Activated CD8-positive, alpha-beta memory T cell treated with anti-CD3 and anti-CD28 coated beads, Interleukin-2, amount 50 U/mL, for 4 hours (primary cell): ENCODE measurements around the gene GRIK2.

Experiments
- DNase-seq: peaks from one replicate; pipeline ENCODE4 v3.0.0-alpha.2; 2020

GRIK2 gene

DNA sequence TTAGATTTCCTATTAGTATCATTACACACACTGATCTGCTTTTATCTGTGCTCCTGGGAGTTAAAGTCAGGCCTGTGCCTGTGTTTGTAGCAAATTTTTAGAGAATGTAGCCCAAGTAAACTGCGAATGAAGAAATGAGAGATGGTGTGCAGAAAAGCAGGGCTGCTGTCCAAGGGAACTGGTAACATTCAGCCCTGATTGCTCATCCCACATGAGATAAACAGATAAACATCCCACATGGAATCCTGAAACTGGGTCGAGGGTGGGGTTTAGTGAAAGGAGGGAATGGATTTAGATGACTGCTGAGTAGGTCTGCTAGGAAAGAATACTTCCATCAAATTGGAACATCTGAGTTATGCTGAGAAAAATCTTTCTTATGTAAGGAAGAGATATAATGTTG, 69.1 kb downstream of the GRIK2 start:
- DNase-seq, result no peak

DNA sequence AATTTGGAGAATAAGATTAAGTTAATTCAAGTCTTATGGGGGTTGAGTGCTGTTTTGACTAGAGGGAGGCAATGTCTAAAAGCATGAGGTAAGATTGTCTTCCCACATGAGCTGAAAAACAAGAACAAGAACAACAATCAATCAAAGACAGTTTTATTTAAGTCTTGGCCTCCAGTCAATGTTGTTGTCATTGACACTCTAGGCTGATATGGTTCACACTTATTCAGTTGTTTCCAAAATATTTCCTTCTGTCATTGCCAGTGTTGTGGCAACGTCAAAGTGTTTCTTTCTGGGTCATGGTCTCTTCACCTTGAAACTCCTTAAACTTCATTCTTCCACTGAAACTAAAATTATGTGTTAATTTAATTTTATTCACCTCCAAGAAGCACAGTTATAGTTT, 72.4 kb downstream of the GRIK2 start:
- DNase-seq, result no peak

DNA sequence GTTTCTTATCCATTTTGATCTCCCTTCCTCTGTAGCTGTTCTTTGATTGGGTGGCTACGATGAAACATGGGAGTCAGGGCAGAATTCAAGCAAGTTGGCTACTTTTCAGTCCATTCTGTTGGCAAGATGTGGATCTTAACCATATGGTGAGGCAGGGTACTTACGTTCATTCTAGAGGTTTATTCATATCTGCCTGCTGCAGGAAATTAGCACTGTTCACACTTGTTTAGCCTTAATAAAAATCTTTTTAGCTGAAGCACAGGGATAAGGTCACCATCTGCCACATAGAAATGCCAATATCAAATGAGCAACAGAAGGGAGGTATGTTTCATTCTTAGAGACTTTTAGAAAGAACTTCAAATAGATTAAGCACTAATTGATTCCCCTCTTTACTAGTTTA, 83.9 kb downstream of the GRIK2 start:
- no peak for DNase-seq

DNA sequence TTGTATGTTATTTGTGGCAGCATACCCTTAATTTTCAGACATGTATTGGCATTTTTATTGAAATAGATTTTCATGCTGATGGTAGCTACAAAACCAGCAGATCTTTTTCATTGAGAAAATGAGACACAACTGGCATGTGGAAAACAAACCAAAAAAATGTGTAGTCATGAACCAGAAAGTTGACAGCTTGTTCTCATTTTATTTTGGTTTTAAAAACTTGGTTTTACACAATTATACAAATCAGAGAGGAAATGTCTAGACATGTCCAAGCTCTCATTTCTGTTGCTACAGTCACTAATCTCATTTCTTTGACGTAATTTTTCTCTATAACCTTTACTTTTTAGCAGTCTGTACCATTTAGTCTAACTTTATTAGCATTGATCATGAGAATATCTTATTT, 85.4 kb downstream of the GRIK2 start:
- DNase-seq, result no peak

DNA sequence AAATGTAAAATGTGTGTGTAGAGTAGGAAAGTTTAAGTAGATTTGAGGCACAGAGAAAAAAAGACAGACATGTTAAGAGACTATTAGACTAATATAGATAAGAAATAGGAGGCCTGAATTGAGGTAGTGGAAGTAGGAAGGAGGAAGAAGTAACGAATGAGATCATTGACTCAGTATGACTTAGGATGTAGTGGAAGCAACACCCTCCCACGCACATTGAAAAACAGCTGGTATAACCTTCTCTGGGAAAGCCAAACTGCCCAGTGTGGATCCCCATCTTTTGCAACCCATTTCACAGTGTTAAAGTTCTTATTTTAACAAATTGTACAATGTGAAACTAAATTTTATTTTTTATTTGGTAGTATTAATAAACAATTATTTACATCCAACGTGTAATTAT, 89.1 kb downstream of the GRIK2 start:
- DNase-seq, result no peak

DNA sequence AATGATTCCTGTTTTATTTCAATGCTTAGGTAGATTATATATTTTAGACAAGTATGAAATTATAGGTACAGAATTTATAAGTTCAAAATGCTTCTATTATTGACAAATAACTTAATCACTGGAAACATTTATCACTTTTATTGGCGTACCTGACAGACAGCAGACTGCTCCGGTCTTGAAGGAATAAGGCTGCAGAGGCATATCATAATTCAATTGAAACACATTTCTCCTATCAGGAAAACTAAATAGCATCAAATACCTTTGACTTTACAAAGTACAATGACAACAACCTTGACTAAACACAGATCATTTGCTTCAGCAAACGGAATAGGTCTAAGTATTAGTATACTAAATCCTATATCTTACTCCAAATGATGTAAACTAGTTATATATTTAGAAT, 91.3 kb downstream of the GRIK2 start:
- DNase-seq, result no peak

DNA sequence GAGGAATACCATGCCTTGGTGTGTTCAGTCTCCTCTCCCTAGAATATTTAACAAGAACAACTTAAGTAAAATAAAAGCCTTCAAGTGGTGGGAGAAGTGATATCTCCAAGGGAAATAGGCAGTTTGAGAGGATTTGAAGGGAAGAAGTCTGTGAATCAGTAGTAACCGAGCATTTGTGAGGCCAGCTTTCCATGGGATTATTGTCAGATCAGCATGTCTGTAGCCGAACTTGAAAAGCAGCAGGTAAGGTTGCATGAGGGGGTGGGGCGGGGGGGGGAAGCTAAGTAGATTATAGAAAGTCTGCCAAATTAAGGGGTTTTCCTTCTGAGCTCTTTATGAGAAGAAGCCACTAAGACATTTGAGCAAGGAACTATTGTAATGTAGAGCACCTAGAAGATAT, 92.6 kb downstream of the GRIK2 start:
- no peak for DNase-seq

DNA sequence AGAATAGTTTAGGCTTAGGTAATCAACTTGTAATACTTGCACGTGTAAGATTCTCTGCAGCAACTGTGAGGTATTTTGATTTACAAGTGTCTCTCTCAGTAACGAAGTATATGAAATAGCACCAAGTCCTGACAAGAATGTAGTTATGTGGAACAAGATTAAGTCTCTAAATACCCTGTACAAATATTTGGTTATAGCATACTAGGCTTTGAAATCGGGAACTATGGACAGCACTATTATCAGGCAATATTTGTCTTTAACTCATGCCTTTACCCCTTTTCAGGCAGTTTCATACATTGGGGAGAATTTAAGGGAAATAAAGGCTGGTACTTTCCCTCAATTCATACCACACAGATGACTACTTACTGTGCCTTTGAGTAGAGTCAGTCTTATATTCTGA, 93.2 kb downstream of the GRIK2 start:
- no peak for DNase-seq

DNA sequence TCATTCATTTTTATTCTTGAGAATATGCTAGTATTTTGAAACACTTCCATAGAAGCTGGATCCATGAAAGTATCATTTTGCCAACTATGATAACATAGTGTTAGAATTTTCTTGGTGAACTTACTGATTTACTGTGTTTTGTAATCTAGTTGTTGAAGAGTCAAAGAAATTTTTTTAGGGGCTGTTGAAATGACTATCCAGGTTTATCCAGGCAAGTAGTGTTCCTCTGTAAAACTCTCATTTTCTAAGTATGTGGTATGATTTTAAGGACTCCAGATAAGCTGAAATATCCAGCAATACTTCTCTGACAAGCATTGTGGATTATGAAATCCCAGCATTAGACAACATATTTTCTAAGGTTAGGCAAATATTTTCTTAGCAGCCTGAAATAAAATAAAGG, 95.9 kb downstream of the GRIK2 start:
- no peak for DNase-seq

DNA sequence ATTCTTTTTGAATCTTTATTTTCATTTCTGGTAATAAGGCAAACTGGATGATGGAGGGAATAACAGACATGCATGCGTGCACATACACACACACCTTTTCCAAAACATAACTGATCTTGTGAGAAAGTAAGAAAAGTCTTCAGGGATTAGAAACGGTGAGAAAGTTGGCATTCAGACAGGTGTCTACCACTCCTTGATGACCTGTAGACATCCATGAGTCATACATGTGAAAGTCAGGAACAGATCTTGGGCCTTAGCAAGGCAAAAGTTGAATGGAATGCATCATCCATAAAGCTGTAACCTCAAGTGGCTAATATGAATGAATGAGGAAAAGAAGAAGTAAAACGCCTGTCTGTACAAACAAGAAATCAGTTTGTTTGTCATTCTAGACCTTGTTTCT, 97.3 kb downstream of the GRIK2 start:
- DNase-seq, result no peak

DNA sequence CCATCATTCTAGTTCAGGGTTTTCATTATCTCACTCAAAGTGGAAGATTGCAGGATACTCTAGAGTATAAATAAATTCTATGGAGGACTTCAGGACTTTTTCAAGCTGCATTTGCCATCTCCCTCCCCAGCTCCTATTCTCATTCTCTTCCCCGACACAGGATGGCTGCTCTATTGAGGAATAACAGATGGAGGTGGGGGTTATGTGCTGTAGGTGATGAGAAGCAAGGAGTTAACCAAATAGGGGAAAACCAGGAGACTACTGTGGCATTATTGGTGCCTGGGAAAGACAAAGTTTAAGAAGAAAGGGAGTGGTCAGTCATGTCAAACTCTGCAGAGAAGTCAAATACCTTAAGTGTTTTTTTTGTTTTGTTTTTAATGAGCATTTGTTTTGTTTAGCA, 109.3 kb downstream of the GRIK2 start:
- no peak for DNase-seq

DNA sequence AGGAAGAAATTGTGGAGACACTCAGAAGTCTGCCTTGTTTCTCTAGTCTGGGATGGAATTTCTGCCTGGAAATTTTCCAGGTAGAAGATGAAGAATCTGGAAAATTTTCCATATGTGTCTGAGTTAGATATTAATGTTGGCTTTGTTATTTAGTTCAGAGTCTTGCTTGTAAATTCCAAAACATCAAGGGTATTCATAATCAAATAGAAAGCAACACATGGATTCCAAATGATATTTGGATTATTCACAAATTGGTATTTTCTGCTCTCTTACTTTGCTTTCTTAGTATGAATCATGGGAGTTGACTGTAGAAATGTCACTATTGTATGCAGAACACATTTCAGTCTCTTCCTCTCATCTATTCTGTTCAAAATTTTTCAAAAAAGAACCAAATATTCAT, 116.0 kb downstream of the GRIK2 start:
- DNase-seq, result no peak

DNA sequence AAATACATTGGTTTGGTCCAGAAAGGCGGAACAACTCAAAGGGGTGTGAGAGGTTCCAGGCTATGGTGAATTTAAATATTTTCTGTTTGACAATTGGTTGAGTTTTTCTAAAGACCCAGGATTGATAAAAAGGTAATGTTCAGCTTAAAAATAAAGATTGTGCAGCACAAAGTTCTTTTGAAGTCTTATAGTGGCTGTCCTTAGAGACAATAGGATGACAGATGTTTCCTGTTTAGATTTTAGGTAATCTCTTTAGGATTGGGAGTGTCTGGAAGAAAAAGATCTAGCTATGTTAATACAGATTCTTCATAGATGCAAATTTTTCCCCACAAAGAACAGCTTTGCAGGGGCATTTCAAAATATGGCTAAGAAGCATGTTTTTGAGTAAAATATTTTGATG, 119.7 kb downstream of the GRIK2 start:
- no peak for DNase-seq

DNA sequence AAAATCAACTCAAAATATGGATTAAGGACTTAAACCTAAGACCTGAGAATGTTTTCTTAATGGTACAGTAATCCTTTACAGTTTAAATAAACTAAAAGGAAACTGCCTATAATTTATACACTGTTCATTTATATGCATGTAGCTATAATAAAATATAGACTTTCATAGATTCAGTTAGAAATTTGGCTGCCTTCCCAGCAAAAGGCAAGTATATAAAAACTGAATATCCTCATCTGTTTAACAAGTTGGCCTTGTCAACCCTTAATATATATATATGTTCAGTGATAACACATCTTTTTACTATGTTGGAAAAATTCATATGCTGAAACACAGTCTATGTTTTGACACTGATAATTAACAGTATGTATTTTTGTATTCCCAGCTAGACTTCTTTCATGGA, 123.1 kb downstream of the GRIK2 start:
- DNase-seq, result no peak

DNA sequence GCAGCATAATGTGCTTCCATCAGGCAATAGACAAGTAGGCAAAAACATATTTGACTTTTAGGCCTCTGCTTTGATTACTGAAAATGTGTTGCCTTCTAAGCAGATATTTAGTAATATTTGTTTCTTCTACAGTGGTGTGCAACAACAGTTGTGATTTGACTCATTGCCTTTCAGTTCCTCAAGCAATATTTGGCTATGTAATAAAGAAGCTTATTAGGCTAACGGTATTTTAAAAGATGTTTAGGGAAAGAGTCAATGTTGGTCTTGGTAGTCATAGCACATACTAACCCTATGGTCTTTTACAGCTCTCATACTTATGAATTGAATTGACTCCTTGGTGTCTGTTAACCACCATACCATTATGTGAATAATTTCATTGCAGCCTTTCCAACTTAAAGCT, 124.1 kb downstream of the GRIK2 start:
- DNase-seq, result no peak

DNA sequence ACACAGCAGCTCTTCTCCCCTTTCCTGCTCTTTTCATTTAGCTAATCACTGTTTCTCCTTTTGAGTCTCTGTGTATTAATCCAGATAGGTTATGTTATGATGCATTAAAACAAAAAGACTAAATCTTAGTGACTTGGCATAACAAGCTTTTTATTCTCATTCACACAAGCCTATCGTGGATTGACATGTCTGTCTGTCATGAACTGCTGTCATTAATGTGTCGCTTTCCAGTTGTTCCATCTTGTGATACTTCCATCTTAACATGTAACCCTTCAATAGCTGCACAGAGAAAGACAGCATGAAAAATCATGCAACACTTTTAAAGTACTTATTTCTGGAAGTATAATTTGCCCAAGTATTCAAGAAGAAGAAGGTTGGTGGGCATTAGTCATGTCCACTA, 128.7 kb downstream of the GRIK2 start:
- no peak for DNase-seq

DNA sequence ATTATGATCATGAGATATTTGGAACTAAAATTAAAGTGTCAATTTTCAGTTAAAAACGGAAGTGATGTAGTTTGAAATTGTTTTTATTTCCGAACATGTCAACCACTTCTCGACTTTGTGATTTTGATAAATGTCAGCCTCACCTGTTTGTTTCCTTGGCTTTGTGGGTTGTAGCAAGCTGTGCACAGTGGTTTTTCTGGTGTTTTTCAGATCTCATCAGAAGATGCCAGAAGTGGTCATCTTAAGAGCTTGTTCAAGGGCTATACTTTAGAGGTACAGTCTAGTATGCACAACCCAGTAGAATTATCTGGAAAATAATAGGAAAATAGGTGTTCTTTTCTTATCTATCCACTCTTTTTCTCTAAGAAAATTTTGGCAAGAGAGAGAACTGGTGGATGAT, 134.0 kb downstream of the GRIK2 start:
- DNase-seq, result no peak

DNA sequence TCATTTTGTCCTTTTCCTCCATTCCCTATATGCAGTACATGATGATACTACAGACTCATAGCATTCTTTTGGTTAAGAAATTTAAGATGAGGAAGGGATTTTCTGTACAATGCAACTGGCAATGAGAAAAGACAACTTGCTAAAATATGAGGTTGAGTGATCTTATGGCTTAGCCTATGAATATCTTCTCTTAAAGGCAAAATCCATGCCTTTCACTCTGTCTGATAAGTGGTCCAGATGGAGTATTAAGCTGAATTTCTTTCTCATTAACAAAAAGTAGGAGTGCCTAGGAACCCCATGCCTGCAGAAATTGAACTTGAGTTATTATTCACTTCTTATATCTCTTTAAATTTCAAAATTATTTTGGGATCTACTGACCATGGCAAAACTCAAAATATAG, 135.3 kb downstream of the GRIK2 start:
- no peak for DNase-seq

DNA sequence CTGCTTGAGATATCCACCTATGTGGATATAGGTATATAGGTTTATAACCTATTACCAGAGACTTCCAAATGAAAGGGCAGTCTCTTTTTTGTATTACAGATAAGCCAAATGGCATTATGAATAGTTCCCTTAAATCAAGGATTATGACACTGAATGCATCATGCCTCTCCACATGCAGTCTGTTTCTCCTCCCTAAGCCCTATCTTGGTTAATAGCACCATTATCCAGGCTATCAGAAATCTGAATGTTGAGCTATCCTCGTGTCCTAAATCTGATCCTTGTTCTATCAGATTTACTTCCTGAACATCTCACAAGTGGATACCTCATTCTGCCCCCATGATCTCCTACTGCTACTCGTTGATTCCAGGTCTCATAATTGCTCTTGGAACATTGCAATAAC, 138.0 kb downstream of the GRIK2 start:
- no peak for DNase-seq

DNA sequence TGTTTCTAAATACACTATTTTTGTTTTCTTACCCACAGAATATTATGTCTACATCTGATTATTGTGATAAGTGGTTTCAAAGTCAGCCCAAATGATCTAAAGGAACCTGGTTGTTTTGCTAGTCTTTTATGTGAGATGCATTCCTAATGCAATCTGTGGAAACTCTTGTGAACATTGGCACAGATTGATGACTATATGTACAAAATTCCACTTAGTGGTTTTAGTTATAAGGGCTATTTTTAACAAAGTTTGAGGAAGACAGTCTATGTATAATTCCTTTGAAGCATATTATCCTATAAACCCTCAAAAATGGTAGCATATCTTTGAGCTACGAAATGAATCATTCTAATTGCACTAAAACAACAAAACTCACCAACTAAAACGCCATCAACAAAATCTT, 140.9 kb downstream of the GRIK2 start:
- DNase-seq, result no peak

DNA sequence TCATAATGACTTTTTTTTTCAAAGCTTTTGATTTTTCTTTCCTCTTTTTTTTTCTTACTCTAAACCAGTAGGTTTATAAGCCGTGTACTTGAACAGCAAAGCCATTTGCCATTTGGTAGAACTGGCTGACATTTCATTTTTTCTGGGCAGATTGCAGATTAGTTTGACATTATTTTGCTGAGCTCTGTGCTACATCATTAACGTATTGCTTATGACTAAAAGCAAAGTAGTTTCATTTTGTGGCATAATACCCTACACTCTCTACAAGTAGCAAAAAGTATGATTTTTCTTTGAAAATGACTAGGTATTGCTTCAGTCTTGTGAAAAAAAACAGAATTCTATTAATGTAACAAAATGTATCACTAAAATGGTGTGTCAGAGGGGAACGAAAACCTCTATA, 141.3 kb downstream of the GRIK2 start:
- no peak for DNase-seq

DNA sequence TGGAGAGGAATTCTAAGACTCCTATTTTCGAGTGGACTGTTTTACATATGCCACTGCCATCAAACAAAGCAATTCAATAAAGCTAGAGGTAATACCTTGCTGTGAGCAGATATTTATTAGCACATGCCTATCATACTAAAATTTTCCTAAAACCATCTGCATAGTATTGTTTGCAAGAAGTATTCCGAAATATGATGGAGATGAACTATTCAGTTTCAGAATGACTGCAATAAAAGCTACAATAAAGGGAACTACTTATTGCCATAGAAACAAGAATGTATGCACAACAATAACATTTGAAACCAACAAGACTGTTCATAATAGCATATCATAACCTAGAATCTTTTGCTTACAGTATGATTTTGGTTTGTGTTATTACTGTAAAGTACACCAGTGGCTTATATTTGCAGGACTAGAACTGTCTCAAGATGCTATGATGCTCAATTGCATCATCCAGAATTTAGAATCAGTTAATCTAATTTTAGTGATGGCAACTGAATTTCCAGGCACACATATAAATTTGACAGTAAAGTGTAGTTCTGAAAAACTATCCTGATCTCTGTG, 144.3 kb downstream of the GRIK2 start:
- DNase-seq, result no peak

DNA sequence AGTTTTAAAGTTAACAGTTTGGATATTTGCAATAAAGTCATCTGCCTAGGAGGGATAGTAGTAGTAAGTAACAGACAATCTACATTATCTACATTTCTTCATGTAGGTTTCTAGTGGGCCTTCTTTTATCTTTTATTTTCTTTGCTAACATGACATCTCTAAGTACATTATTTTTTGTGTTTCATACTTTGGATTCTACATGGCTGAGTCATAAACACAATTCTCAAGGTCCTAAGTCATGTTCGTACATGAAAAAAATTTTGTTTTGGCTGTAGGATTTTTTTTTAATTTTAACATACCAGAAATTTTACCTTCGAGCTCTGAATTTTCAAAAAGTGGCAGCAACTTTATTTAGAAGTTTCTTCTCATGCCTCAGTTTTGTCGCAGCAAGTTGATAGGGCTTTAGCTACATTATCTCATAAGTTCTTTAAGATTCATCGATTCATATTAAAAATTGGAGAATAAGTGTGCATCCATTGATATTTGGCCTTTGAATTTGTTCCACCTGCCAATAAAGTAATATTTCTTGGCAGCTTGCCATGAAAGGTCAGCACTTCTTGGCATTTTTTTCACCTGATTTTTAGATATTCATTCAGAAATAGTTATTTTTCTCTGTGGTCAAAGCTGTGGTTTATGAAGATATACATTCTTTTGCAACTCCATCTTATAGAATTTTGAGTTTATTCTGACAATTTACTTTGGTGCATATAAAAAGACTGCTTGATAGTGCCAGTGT, 146.2 kb downstream of the GRIK2 start:
- DNase-seq, result no peak

DNA sequence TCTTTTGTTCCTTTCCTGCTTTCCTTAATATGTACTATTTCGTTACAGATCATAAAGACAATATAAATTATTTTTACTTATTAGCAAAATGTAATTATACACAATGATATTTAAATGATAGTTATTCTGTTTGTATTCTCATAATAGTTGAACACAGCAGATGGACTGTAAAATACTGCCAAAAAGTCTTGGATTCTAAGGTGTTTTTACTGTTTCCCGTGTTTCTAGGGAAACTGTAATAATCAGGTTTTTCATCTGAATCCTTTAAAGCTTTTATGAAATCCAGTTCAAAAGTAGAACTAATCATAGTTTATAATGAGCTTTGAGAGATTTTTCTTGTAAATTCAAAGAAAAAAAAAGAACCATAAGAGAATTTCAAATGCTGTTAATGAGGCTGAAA, 148.4 kb downstream of the GRIK2 start:
- no peak for DNase-seq

DNA sequence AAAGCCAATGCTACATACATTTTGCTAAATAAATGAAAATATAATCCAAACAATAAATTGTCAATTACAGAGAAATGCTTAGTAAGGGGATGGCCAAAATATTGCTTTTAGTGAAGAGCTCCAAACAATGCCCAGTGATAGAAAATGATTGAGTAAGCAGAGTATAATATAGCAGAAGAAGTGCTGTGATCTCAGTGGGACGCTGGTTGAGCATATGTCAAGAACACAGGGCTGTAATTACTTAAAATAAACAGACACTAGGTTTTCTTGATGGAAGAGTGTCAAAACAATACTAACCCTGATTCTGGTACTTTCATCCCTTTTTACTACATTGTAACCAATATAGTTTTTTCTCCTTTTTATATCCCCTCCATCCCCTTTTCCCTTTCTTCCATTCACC, 150.3 kb downstream of the GRIK2 start:
- no peak for DNase-seq
